ENCODE results near the gene PROZ.

DNA sequence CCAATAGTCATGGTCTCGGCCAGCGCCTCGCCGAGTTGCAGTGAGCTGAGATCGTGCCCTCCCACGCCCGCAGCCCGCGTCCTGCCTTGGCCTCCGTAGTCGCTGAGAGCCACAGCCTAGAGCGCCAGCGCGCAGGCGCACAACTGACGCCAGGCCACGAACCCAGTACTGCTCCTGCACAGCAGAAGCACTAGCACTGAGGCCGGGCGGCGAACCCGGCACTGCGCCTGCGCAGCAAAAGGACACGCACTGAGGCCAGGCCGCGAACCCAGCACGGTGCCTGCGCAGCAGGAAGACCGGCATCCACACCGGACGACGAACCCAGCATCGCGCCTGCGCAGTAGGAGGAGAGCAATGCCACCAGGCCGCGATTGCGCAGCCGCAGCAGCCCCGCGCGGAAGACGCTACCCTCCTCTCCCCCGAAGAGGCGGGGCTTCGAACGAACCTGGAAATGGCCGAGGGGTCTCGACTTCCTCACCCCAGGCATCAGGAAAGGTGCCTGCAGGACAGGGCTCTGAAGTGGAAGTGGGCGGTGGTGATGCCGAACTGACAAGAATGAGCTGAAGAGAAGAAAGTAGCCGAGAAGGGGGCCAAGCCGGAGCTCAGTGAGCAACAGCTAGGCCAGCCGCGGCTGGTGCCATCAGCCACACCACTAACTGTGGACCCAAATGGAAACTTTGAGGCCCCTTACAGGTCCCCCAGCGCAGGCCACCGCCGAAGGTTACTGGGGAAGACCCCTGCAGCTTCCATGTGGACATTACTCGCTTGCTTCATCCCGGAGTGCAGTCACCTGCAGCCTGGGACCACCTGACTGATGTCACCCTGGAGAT, 28.3 kb upstream of the PROZ start:
- TF ChIP-seq POLR2A (IDR thresholded peaks at IDR 0.05; ENCODE audit: borderline replicate concordance, extremely low read depth, insufficient read depth, insufficient read length) (no peak), RAD21 (IDR thresholded peaks at IDR 0.05; ENCODE audit: low read depth) (no peak), JUND (IDR thresholded peaks at IDR 0.05) (no peak), ELF1 (IDR thresholded peaks at IDR 0.05; ENCODE audit: borderline replicate concordance, low read depth) (no peak), ZFX (IDR thresholded peaks at IDR 0.05) (no peak), EZH2phosphoT487 (IDR thresholded peaks at IDR 0.05; ENCODE audit: borderline replicate concordance) (no peak), SP1 (IDR thresholded peaks at IDR 0.05; ENCODE audit: low read depth) (no peak), EZH2 (IDR thresholded peaks at IDR 0.05) (no peak), SIN3A (IDR thresholded peaks at IDR 0.05; ENCODE audit: low read depth) (no peak), POLR2AphosphoS5 (IDR thresholded peaks at IDR 0.05; ENCODE audit: low read depth, low read length) (no peak)
- TF ChIP-seq, protein P1, sequence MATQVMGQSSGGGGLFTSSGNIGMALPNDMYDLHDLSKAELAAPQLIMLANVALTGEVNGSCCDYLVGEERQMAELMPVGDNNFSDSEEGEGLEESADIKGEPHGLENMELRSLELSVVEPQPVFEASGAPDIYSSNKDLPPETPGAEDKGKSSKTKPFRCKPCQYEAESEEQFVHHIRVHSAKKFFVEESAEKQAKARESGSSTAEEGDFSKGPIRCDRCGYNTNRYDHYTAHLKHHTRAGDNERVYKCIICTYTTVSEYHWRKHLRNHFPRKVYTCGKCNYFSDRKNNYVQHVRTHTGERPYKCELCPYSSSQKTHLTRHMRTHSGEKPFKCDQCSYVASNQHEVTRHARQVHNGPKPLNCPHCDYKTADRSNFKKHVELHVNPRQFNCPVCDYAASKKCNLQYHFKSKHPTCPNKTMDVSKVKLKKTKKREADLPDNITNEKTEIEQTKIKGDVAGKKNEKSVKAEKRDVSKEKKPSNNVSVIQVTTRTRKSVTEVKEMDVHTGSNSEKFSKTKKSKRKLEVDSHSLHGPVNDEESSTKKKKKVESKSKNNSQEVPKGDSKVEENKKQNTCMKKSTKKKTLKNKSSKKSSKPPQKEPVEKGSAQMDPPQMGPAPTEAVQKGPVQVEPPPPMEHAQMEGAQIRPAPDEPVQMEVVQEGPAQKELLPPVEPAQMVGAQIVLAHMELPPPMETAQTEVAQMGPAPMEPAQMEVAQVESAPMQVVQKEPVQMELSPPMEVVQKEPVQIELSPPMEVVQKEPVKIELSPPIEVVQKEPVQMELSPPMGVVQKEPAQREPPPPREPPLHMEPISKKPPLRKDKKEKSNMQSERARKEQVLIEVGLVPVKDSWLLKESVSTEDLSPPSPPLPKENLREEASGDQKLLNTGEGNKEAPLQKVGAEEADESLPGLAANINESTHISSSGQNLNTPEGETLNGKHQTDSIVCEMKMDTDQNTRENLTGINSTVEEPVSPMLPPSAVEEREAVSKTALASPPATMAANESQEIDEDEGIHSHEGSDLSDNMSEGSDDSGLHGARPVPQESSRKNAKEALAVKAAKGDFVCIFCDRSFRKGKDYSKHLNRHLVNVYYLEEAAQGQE (IDR thresholded peaks at IDR 0.05; ENCODE audit: low read depth), result no peak
- TF ChIP-seq, protein P2, sequence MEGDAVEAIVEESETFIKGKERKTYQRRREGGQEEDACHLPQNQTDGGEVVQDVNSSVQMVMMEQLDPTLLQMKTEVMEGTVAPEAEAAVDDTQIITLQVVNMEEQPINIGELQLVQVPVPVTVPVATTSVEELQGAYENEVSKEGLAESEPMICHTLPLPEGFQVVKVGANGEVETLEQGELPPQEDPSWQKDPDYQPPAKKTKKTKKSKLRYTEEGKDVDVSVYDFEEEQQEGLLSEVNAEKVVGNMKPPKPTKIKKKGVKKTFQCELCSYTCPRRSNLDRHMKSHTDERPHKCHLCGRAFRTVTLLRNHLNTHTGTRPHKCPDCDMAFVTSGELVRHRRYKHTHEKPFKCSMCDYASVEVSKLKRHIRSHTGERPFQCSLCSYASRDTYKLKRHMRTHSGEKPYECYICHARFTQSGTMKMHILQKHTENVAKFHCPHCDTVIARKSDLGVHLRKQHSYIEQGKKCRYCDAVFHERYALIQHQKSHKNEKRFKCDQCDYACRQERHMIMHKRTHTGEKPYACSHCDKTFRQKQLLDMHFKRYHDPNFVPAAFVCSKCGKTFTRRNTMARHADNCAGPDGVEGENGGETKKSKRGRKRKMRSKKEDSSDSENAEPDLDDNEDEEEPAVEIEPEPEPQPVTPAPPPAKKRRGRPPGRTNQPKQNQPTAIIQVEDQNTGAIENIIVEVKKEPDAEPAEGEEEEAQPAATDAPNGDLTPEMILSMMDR (IDR thresholded peaks at IDR 0.05 in 2 of 3, conservative IDR thresholded peaks at IDR 0.05 in 1 of 3; ENCODE audit: borderline replicate concordance in 1 of 3, insufficient read depth in 1 of 3, low read depth in 2 of 3, low read length in 2 of 3), result no peak
- TF ChIP-seq, protein P3, sequence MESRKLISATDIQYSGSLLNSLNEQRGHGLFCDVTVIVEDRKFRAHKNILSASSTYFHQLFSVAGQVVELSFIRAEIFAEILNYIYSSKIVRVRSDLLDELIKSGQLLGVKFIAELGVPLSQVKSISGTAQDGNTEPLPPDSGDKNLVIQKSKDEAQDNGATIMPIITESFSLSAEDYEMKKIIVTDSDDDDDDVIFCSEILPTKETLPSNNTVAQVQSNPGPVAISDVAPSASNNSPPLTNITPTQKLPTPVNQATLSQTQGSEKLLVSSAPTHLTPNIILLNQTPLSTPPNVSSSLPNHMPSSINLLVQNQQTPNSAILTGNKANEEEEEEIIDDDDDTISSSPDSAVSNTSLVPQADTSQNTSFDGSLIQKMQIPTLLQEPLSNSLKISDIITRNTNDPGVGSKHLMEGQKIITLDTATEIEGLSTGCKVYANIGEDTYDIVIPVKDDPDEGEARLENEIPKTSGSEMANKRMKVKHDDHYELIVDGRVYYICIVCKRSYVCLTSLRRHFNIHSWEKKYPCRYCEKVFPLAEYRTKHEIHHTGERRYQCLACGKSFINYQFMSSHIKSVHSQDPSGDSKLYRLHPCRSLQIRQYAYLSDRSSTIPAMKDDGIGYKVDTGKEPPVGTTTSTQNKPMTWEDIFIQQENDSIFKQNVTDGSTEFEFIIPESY (IDR thresholded peaks at IDR 0.05; ENCODE audit: extremely low read depth, insufficient replicate concordance, low read length), result no peak
- TF ChIP-seq, protein P4, sequence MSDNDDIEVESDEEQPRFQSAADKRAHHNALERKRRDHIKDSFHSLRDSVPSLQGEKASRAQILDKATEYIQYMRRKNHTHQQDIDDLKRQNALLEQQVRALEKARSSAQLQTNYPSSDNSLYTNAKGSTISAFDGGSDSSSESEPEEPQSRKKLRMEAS (IDR thresholded peaks at IDR 0.05), result no peak

Measured in HCT116 (cell line).